Ishikawa (cell line): ENCODE measurements around the gene P2RX1.

Experiments used
- CEBPB ChIP-seq: IDR thresholded peaks from 2 replicates; pipeline ENCODE4 v1.6.1; 2012
- CREB1 ChIP-seq: IDR thresholded peaks from 2 replicates; pipeline ENCODE4 v1.6.1; 2012; ENCODE audit warnings: low read depth
- EGR1 ChIP-seq: IDR thresholded peaks from 2 replicates; pipeline ENCODE4 v1.6.1; 2012
- EP300 ChIP-seq: IDR thresholded peaks from 2 replicates; pipeline ENCODE4 v1.6.1; 2012; ENCODE audit warnings: borderline replicate concordance
- FOXM1 ChIP-seq: IDR thresholded peaks from 2 replicates; pipeline ENCODE4 v1.6.1; 2012; ENCODE audit warnings: low read depth, borderline replicate concordance
- MAX ChIP-seq: IDR thresholded peaks from 2 replicates; pipeline ENCODE4 v1.6.1; 2012
- NFIC ChIP-seq: IDR thresholded peaks from 2 replicates; pipeline ENCODE4 v1.6.1; 2012
- RAD21 ChIP-seq: IDR thresholded peaks from 2 replicates; pipeline ENCODE4 v1.6.1; 2012; ENCODE audit warnings: low read depth
- REST ChIP-seq: IDR thresholded peaks from 2 replicates; pipeline ENCODE4 v1.6.1; 2012; ENCODE audit warnings: low read depth, mild to moderate bottlenecking
- TAF1 ChIP-seq: IDR thresholded peaks from 2 replicates; pipeline ENCODE4 v1.6.1; 2012; ENCODE audit warnings: low read depth, mild to moderate bottlenecking
- TCF12 ChIP-seq: IDR thresholded peaks from 2 replicates; pipeline ENCODE4 v1.6.1; 2012; ENCODE audit warnings: low read depth
- TEAD4 ChIP-seq: IDR thresholded peaks from 2 replicates; pipeline ENCODE4 v1.6.1; 2012
- USF1 ChIP-seq: IDR thresholded peaks from 2 replicates; pipeline ENCODE4 v1.6.1; 2012
- YY1 ChIP-seq: IDR thresholded peaks from 2 replicates; pipeline ENCODE4 v1.6.1; 2012; ENCODE audit warnings: low read depth
- ZBTB7A ChIP-seq: IDR thresholded peaks from 2 replicates; pipeline ENCODE4 v1.6.1; 2012; ENCODE audit warnings: low read depth

Gene P2RX1

GRCh38 chr17:3884188-3884587 lies 32.1 kb downstream of the P2RX1 start:
- no peak for TF ChIP-seq TAF1
- no peak for TF ChIP-seq USF1
- no peak for TF ChIP-seq RAD21

- no peak for TF ChIP-seq NFIC
- TF ChIP-seq USF1, result no peak
- TF ChIP-seq RAD21, result no peak
- no peak for TF ChIP-seq TEAD4
Measured at GRCh38 chr17:3882276-3882675, 34.0 kb downstream of the P2RX1 start.

- TF ChIP-seq TEAD4 (no peak), YY1 (no peak), CREB1 (no peak), MAX (no peak), CEBPB (no peak), REST (no peak), RAD21 (no peak), ZBTB7A (no peak), EP300 (no peak), EGR1 (no peak), TAF1 (no peak), TCF12 (no peak), USF1 (no peak), FOXM1 (no peak), NFIC (no peak)
Measured at GRCh38 chr17:3880983-3881382, 35.3 kb downstream of the P2RX1 start.

- TF ChIP-seq ZBTB7A, result no peak
- no peak for TF ChIP-seq USF1
- TF ChIP-seq TAF1, result no peak
- no peak for TF ChIP-seq MAX
- no peak for TF ChIP-seq EGR1
- no peak for TF ChIP-seq TCF12
- no peak for TF ChIP-seq REST
- no peak for TF ChIP-seq TEAD4
- TF ChIP-seq CEBPB, result no peak
- TF ChIP-seq CREB1, result no peak
- no peak for TF ChIP-seq NFIC
- no peak for TF ChIP-seq YY1
- TF ChIP-seq RAD21, result no peak
- TF ChIP-seq FOXM1, result no peak
- no peak for TF ChIP-seq EP300
Measured at GRCh38 chr17:3879591-3880417, 36.5 kb downstream of the P2RX1 start.

- no peak for TF ChIP-seq REST
- no peak for TF ChIP-seq RAD21
- TF ChIP-seq CEBPB, result no peak
- no peak for TF ChIP-seq MAX
Measured at GRCh38 chr17:3879186-3879585, 37.1 kb downstream of the P2RX1 start.
